Measurements from ENCODE around the gene FXN.
A peak's percentile ranks its signal among the peaks of the same experiment; 100 is the strongest.
"Not testable (repeated sequence)": the region's sequence is repeated elsewhere in the genome, so short reads cannot be mapped to it uniquely, and the experiment has no call there.

Gene FXN

DNA sequence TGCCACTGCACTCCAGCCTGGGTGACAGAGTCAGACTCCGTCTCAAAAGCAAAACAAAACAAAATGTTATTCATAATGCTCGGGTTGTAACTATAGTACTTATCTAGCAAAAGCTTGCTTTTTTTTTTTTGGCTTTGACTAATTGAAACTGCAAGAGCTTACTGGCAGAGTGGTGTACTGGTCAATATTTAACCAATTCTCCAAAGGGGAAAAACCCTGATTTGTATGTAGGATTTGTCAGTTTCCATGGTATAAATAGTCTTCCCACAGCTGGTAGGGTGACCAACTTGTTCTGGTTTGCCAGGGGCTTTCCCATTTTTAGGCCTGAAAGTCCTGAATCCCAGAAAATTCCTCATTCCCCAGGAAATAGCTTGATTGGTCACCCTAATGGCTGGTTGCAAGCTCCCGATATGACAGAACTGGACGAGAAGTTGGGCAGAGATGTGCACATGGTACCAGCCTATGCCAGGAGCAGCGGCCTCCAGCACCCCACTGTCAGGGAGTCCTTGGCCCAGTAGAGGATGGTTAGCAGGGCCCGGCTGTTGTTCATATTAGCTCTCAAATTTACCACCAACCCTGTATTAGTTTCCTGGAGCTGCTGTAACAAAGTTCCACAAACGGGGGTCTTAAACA, 58.0 kb downstream of the FXN start:
- no peak for DNase-seq
- intact Hi-C loops (cut with DNase I) = no loop called here

DNA sequence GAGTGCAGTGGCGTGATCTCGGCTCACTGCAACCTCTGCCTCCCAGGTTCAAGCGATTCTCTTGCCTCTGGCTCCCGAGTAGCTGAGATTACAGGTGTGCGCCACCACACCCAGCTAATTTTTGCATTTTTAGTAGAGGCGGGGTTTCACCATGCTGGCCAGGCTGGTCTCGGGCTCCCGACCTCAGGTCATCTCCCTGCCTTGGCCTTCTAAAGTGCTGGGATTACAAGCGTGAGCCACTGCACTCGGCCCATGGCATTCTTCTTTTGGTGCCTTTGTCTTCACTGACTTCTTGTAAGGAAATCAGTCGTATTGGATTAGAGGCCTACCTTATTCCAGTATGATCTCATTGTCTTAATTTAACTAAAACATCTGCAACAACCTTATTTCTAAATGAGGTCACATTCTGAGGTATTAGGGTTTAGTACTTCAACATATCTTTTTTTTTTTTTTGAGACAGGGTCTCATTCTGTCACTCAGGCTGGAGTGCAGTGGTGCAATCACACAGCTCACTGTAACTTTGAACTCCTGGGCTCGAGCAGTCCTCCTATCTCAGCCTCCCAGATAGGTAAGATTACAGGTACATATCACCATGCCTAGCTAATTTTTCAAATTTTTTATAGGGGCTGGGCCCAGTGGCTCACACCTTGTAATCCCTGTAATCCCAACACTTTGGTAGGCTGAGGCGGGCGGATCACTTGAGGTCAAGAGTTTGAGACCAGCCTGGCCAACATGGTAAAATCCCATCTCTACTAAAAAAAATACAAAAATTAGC, 59.0 kb downstream of the FXN start:
- intact Hi-C loops (cut with DNase I); DNase-seq: not testable (repeated sequence)

GRCh38 chr9:69097064-69097463, 61.5 kb downstream of the FXN start:
- intact Hi-C loops (cut with DNase I) = no loop called here

DNA sequence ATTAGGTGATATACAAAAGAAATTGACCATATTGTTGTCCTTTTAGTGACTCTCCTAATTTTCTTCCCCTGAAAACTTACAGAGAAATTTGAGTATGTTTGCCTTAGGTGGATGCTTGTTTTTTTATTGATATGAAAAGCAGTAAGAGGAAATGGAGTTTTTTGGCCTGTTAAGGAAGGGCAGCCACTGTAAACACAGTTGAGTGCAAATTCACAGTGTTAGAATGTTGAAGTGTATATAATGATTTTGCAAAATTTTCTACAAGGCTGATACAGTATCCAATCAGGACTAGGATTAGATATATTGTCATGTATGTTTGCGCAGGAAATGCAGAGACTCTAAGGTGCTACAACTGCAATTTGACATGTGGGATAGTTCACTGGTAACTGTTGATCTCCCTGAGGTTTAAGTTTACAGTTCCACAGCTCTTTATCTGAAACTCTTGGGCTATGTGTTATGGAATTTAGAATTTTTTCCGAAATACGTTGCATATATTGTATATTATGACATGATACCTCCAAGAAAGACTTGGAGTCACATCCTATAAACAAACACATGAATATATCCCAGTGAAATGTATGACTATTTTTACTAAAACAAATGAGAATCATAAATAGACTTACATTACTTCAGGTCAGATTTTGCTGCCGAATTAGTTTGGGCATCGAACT, 62.5 kb downstream of the FXN start:
- no peak for DNase-seq
- intact Hi-C loops (cut with DNase I) = no loop called here

More at GRCh38 chr9:69097064-69097463, 61.5 kb downstream of the FXN start:
- no peak for DNase-seq

DNA sequence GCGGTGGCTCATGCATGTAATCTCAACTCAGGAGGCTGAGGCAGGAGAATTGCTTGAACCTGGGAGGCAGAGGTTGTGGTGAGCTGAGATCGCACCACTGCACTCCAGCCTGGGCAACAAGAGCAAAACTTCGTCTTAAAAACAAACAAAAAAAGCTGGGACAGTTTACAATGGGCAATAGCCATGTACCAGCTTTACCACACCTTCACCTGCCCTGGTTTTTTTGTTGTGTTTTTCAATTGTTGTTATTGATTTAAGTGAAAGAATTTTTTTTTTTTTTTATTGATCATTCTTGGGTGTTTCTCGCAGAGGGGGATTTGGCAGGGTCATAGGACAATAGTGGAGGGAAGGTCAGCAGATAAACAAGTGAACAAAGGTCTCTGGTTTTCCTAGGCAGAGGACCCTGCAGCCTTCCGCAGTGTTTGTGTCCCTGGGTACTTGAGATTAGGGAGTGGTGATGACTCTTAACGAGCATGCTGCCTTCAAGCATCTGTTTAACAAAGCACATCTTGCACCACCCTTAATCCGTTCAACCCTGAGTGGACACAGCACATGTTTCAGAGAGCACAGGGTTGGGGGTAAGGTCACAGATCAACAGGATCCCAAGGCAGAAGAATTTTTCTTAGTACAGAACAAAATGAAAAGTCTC, 67.9 kb downstream of the FXN start:
- DNase-seq; intact Hi-C loops (cut with DNase I): not testable (repeated sequence)

DNA sequence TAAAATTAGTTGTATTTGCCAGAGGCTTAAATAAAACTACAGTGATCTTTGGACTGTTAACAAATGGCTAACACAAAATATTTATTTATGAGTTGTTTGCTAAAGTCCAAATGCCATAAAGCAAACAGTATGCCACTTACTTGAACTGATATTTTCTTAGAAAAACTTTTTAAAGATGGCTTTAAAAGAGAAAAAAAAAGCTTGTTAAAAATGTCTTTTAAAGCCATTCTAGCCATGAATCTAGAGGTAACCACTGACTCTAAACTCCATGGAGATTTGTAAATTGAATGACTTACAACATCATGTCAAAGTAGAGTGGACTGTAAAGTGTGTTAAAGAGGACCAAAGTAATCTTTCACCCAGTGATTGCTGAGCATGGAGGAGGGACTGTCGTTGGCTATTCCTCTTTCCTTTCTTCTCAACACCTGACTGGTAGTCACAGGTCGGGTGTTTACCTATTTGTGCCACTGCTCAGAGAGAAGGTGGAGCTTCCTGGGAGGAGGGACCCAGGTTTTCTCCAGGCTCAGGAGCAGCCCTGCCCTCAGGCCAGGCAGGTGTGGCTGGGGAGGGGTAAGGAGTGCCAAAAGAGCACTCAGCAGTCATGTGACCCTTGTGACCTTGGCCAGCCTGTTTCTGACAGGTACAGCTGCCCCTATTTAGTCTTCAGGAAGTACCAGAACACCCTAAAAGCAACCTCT, 69.4 kb downstream of the FXN start:
- intact Hi-C loops (cut with DNase I) = no loop called here
- DNase-seq = no peak

- intact Hi-C loops (cut with DNase I) = no loop called here
- no peak for DNase-seq
These were observed 72.2 kb downstream of the FXN start for GRCh38 chr9:69107771-69108170.

DNA sequence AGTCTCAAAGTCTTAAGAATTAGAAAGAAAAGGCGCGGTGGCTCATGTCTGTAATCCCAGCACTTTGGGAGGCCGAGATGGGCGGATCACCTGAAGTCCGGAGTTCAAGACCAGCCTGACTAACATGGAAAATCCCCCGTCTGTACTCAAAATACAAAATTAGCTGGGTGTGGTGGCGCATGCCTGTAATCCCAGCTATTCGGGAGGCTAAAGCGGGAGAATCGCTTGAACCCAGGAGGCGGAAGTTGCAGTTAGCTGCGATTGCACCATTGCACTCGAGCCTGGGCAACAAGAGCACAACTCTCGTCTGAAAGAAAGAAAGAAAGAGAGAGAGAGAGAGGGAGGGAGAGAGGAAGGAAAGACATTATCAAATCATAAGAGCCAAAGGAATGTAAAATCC, 73.2 kb downstream of the FXN start:
- intact Hi-C loops (cut with DNase I); DNase-seq: not testable (repeated sequence)

GRCh38 chr9:69109152-69109551, 73.6 kb downstream of the FXN start:
- no peak for DNase-seq
- intact Hi-C loops (cut with DNase I) = no loop called here

DNA sequence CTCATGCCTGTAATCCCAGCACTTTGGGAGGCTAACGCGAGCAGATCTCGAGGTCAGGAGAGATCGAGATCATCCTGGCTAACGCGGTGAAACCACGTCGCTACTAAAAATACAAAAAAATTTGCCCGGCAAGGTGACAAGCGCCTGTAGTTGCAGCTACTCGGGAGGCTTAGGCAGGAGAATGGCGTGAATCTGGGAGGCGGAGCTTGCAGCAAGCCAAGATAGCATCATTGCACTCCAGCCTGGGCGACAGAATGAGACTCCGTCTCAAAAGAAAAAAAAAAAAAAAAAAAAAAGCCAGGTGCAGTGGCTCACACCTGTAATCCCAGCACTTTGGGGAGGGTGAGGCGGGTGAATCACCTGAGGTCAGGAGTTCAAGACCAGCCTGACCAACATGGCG, 77.1 kb downstream of the FXN start:
- intact Hi-C loops (cut with DNase I) = not testable (repeated sequence)

DNA sequence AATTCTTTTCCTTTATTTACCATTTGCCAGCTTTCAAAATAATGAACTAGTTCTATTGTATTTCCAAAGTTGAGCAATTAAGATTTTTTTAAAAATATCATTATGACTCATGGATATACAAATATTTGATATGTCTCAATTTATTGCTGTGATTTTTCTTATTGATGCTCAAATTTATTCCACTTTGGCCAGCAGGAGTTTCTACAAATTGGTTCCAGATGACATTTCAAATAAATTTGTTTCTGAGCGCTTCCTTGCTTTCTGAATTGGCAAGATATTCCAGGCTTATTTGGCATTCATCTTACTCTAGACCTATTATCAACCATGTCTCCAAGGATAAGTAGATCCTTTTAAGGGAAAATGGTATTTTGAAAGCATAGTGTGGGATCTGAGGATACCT, 80.1 kb downstream of the FXN start:
- intact Hi-C loops (cut with DNase I) = no loop called here

More for the DNA sequence above, 77.1 kb downstream of the FXN start:
- not testable (repeated sequence) for DNase-seq

DNA sequence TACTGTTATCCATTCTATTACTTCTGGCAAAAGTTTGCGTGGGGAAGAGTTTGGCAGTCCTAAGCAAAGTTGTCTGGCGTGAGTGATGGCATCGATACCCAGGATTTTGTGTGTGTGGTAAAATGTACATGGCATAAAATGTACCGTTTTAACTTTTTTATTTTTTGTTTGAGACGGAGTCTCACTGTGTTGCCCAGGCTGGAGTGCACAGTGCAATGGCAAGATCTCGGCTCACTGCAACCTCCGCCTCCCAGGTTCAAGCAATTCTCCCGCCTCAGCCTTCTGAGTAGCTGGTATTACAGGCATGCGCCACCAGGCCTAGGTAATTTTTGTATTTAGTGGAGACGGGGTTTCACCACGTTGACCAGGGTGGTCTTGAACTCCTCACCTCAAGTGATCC, 83.1 kb downstream of the FXN start:
- DNase-seq = no peak
- intact Hi-C loops (cut with DNase I) = no loop called here

More for the DNA sequence above, 80.1 kb downstream of the FXN start:
- no peak for DNase-seq

- intact Hi-C loops (cut with DNase I) = loop anchor here (10.0 kb wide), 1 partner anchor 66 kb away; no protein-coding TSS in a partner anchor
- peak in 1 of 10 donors; percentile 17 for DNase-seq
These were observed 85.0 kb downstream of the FXN start for GRCh38 chr9:69120380-69121154.

- DNase-seq = peak; percentile 20 to 91 (median 42)
- intact Hi-C loops (cut with DNase I) = loop anchor here (10.0 kb wide), 1 partner anchor 67 kb away; no protein-coding TSS in a partner anchor
These were observed 85.9 kb downstream of the FXN start for GRCh38 chr9:69121155-69122081.

GRCh38 chr9:69122082-69122548, 86.6 kb downstream of the FXN start:
- intact Hi-C loops (cut with DNase I) = loop anchor here (10.0 kb wide), 1 partner anchor 67 kb away; no protein-coding TSS in a partner anchor
- peak; percentile 66 to 97 (median 74) for DNase-seq

- intact Hi-C loops (cut with DNase I) = loop anchor here (10.0 kb wide), 1 partner anchor 68 kb away; no protein-coding TSS in a partner anchor
- no peak for DNase-seq
These were observed 87.1 kb downstream of the FXN start for GRCh38 chr9:69122549-69123141.
